Kasumi-1 (cell line): ENCODE data around the gene TSHZ2.

ENCODE experiments used
- DNase-seq, 2 experiments: peaks; one replicate each; lab custom pipeline; 2025; lab: John Stamatoyannopoulos, UW

The TSHZ2 gene, protein sequence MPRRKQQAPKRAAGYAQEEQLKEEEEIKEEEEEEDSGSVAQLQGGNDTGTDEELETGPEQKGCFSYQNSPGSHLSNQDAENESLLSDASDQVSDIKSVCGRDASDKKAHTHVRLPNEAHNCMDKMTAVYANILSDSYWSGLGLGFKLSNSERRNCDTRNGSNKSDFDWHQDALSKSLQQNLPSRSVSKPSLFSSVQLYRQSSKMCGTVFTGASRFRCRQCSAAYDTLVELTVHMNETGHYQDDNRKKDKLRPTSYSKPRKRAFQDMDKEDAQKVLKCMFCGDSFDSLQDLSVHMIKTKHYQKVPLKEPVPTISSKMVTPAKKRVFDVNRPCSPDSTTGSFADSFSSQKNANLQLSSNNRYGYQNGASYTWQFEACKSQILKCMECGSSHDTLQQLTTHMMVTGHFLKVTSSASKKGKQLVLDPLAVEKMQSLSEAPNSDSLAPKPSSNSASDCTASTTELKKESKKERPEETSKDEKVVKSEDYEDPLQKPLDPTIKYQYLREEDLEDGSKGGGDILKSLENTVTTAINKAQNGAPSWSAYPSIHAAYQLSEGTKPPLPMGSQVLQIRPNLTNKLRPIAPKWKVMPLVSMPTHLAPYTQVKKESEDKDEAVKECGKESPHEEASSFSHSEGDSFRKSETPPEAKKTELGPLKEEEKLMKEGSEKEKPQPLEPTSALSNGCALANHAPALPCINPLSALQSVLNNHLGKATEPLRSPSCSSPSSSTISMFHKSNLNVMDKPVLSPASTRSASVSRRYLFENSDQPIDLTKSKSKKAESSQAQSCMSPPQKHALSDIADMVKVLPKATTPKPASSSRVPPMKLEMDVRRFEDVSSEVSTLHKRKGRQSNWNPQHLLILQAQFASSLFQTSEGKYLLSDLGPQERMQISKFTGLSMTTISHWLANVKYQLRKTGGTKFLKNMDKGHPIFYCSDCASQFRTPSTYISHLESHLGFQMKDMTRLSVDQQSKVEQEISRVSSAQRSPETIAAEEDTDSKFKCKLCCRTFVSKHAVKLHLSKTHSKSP (N-terminal part only)

DNA sequence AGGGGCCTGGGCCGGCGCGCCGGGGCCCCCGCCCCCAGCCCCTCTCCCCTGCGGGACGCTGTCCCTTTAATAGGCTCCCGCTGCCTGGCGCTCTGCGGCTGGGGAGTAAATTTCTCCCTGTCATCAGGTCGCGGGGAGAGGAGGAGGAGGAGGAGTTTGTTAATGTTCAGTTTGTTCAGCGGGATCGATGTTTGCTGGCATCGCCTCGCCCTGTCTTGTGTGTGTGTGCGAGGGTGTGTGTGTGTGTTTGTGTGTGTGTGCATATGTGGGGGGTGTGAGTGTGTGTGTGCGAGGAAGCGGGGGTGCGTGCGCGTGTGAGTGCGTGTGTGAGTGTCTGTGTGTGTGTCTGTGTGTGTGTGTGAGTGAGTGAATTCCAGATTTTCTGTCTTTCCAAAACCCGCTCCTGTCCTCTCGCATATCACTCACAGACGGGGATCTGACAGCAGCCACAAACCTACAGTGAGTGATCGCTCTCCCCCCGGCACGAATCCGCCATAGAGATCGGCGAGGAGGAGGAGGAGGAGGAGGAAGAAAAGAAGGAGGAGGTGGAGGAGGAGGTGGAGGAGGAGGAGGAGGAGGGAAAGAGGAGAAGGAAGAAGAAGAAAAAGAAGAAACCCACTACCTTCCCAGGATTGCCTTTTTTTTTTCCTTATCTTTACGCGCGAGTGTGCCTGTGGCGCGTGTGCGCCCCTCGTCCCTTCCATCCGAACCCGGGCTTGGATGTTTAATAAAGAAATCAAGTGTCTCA, at the start of gene TSHZ2:
Gene TSHZ2 (plus strand): TSS at position 169 of the 748 bp plus-strand sequence. CDS start 936 bp downstream, outside the sequence.
- no peak for DNase-seq

- DNase-seq: no peak
Measured at GRCh38 chr20:52922436-52922835, 49.7 kb upstream of the TSHZ2 start.

- DNase-seq: no peak
Measured at GRCh38 chr20:52923123-52923937, 48.8 kb upstream of the TSHZ2 start.

- no peak for DNase-seq
Measured at GRCh38 chr20:52924411-52925271, 47.5 kb upstream of the TSHZ2 start.

DNA sequence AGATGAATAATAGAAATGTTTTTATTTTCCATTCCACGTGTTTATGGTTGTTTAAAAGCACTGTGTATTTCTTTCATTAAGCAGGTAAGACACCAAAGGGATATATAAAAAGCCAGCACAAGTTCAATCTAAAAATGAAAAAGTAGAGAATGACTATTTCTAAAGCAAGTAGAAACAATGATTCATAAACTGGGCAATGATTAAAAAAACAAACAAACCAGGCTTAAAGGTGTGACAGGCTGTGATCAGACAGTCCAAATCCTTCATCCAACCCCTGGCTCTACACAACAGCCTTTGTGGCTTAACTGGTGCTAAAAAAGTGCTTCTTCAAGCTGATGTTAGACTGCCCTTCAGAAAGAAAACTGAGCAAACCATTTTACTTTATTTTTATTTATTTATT, 45.7 kb upstream of the TSHZ2 start:
- no peak for DNase-seq

DNA sequence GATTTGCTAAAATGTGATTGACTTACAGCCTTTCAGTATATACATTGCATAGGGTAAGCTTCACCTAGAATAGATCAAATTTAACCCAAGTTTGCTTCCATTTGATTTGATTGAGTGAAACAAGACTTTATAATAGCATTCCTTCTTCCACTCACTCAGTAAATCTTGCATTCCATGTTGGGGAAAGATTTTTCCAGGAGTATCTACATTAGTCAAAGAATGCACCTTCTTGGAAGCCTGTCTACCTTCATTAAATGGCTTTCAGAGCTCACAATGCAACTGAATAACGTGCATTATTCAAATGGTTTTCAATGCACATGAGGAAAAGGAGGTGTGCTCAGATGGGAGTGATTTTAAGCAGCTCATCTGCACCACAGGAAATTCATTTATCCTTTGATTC, 38.3 kb upstream of the TSHZ2 start:
- no peak for DNase-seq

GRCh38 chr20:52936351-52937340, 35.5 kb upstream of the TSHZ2 start:
- no peak for DNase-seq

DNA sequence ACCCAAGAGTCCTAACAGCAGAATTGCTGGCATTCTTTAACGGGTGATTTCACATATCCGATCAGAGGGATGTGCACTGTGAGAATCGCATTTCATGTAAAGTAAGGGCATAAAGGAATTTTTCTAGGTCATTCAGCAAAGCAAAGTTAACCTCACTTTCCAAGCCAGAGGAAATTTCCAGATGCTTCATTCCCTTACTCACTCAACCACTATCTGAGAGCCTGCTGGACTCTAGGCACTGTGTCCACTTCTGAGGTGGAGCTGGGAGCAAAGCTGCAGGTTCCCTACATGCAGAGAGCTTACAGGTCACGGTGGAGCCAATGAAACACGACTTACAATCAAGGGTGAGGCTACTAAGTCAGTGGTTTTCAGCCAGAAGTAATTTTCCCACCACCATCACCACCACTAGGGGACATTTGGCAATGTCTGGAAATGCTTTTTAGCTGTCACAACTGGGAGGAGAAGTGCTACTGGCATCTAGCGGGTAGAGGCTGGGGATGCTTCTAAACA, 34.5 kb upstream of the TSHZ2 start:
- DNase-seq: no peak

GRCh38 chr20:52939141-52939540, 33.0 kb upstream of the TSHZ2 start:
- DNase-seq: no peak

GRCh38 chr20:52941808-52942207, 30.4 kb upstream of the TSHZ2 start:
- DNase-seq: no peak

- no peak for DNase-seq
Measured at GRCh38 chr20:52943185-52943841, 28.8 kb upstream of the TSHZ2 start.

DNA sequence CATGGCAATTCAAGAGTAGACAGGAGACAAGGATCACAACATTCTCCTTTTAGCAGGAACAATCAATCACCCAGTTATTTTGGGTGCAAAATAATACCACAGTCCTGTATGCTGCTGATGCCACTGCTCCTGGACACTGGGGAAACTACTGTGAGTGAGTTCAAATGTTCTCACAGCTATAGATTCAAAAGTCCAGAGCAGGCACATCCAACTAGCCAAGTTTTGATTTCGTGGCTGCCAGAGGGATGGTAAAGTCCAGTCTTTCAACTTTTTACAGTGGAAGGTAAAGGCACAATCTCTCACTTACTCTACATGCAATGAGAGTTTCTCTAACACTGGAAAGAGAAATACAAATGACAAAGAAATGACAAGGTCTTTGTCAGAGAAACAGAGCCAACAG, 26.9 kb upstream of the TSHZ2 start:
- DNase-seq: no peak

GRCh38 chr20:52945862-52946522, 26.2 kb upstream of the TSHZ2 start:
- DNase-seq: no peak

GRCh38 chr20:52948491-52948890, 23.7 kb upstream of the TSHZ2 start:
- no peak for DNase-seq

GRCh38 chr20:52953020-52953419, 19.1 kb upstream of the TSHZ2 start:
- no peak for DNase-seq

DNA sequence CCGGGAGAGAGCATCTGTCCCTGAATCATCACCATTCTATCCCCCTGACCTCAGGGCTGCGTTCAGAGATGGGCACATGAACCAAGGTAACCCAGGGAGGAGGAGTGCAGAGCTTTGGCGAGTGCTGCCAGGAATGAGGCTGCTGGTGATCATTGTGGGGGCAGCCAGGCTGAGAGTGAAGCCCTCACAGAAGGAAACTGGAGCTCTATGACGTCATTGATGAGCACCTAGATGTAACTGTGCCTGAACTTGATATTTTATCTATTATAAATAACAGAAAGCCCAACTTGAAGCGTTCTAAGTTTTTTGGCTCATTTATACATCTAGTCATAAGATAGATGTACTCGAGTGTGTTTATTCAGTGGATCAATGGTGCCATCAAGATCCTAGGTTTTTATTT, 17.3 kb upstream of the TSHZ2 start:
- no peak for DNase-seq

GRCh38 chr20:52958211-52958610, 13.9 kb upstream of the TSHZ2 start:
- DNase-seq: no peak

- DNase-seq: no peak
Measured at GRCh38 chr20:52959125-52959524, 13.0 kb upstream of the TSHZ2 start.
